DMS114 treated with DMSO at 0.1 percent for 48 hours (cell line): ENCODE measurements around the gene SLC40A1.

Experiments
- DNase-seq: peaks from one replicate; lab custom pipeline; 2025; ENCODE audit not compliant: unreplicated experiment; lab: John Stamatoyannopoulos, UW

The SLC40A1 gene

DNA sequence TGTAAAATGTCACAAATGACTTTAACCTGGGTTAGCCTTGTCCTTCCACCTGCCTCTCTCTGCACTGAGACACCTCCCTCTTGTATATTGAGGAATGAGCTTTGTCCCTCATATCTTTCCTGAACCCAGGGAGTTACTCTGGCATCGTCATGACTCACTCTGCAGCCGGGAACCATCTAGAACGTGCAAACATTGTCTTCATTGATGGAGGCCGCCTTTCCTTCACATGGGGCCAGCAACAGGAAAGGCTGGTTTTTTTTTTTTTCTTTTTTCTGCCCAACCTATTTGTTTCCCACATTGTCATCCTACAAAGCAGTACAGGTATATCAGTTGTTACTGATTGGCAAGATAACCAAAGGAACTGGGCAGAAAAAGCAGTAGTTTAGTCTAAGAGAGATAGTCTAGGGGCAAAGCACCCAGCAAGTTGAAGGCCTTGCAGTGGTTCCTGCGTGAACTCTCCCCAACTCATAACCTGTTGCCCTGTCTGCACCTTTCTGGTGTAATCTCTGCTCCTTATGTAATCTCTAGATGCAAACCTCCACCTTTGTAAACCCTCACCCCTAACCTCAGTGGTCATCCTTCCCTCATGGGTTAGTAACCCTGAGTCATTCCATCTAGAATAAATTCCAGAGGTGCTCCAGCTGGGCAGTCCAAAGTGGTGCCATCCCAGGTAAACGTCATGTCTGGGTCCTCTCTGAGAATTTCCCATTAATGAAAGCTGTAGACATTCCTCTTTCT lies 38.3 kb downstream of the SLC40A1 start:
- DNase-seq = no peak

DNA sequence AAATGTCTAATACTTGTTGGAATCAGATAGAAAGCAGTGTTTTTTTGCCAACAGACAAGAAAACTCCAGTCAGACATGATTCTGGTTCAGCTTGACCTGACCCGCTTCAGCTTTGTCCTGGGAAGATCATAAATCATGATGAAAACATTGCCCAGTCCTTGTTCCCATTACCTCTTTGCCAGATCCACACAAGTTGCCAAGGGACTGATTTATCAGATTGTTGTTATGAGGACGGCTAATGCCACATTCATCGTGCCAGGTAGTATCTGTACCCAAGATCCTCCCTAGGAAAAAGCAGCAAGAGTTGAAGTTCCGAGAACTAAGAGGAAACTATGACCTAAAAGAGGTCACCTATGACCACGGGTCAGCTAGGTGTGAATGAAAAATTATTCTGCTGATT lies 39.0 kb downstream of the SLC40A1 start:
- DNase-seq = no peak

DNA sequence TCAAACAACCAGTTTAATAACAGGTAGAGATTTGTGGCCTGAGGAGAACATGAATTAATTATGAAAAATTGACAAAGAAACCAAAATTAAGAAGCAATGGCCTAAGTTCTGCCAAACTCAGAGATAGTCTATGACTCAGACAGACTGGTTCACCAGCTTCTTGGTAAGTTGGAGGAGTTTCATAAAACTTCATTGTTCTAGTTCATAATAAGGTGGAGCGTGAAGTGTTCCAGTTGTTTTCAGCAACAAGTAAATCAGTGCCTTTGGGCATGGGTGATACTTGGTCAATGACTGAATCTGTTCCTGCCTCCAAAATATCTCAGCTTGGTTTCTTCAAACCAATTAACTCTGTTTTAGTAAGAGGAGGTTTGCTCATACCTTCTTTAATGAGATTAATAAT lies 40.0 kb downstream of the SLC40A1 start:
- DNase-seq = no peak

DNA sequence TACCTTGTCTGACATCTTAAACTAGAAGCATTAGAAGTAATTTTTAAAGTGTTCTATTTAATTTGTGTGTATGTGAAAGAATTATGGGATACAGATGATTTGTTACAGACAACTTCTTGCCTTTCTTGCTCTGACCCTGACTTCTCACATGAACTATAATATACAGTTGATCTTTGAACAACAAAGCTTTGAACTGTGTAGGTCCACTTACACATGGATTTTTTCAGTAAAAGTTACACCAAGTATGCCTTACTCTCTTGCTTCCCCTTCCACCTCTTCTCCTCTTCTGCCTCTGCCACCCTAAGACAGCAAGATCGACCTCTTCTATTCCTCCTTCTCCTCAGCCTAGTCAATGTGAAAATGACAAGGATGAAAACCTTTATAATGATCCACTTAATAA lies 42.2 kb downstream of the SLC40A1 start:
- no peak for DNase-seq

DNA sequence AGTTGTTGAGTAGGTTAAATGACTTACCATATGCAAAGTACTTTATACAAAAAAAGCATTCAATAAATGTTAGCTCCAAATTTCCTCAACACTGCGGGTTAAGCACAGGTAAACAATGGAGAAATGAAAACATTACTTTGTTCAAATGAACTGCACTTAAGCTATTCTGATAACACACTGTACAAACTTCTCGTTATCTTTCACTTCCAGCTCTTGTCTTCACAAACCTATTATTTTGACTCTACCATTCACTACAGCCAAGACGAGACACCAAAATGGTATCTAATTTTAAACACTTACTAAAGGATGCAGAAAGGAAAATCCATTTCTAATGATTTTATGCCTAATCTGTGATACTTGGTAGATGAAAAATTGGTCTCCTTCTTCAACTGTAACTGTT lies 43.8 kb downstream of the SLC40A1 start:
- no peak for DNase-seq

DNA sequence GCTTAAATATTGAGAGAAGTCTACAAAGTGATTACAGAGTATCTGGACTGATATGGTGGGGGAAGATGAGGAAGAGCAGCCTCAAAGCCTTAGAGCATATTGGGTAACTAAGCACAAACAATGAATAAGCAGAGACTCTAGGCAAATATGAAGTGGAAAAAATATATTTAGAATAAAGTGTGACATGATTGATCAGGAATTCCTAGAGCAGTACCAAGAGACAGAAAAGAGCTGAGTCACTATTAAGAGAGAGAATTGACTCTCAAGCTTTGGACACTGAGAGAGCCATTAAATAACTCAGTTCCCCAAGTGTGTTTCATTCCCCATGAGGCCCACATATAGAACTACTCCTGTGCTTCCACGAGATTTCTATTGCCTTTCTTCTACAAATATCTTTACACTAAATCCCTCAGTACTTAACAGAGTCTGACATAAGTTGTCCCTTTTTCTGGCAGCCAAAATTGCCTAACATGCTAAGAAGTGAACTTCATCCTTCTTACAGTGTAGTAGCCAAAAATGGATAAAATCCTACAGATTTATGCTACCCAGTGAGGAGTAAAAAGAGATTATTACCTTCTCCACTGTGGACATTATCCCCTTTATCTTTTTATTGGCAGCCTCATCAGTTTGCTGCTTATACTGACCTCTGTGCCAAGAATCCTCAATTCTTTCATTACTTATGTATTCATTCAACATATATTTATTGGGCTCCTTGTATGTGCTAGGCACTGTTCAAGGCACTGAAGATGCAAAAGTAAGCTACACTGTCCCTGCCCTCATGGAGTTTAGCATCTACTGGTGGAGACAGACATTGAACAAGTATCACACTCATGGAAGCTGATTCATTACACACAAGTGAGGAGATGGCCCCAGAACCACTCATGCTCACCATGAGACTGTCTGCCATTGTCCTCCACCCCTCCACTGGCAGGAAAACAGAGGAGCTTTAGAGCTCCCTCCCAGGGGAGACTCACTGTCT lies 45.4 kb downstream of the SLC40A1 start:
- no peak for DNase-seq

DNA sequence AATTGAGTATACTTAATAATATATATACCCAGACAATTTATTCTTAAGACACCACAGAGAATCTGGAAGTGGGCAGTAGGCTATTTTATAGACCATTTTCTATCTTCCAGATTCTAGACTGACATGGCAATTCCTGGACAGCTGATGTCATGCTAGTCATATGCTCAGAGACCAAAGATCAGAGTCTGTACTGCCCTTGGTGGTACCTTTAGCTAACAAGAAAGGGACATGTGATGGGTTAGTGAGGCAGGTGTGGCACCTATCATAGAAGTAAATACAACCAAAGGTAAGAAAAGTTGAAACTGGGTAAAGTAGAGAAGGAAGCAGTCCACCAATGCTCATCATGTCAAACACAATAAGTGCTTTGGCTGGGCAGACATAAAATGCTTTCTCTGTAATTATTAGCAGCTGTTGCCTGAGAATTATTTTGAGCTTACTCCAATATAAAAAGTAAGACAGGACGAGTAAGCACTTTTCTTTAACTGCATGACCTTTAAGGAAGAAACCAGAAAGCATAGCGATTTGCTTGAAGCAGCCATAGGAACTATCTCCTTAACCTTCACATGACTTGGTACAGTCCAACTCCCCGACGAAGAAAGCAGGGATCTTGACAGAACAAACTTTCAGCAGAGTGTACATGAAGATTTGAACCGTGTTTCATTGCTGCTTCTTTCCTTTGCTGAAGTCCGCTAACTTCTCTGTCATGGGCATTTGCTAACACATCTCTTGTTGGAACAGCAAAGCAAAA lies 47.1 kb downstream of the SLC40A1 start:
- no peak for DNase-seq

DNA sequence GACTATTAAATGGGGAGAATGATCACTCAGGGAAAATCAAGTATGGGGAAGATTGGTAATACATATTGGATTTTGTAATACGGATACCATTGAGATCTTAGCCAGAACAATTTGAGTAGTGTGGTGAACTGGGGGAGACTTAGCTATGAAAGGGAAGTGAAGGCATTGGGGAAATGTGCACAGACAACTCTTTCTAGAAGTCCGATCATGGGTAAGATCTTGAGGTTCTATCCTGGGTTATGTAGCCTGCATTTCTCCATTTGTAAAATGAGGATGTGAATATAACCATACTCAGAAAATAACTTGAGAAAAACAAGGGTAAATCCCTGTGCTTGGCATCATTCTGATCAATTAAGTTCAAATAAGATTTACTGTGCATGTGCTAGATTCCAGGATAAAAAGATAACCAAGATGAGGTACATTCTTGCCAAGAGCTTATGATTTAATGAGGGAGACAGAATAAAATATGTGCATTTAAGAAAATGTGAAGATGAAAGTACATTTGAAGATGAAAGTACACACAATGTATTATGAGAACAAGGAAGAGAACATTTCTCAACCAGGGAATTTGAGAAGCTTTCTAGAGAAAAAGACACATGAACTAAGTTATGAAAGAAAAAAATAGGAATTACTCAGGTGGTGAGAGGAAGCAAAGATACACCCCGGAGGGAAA lies 49.5 kb downstream of the SLC40A1 start:
- DNase-seq = no peak

DNA sequence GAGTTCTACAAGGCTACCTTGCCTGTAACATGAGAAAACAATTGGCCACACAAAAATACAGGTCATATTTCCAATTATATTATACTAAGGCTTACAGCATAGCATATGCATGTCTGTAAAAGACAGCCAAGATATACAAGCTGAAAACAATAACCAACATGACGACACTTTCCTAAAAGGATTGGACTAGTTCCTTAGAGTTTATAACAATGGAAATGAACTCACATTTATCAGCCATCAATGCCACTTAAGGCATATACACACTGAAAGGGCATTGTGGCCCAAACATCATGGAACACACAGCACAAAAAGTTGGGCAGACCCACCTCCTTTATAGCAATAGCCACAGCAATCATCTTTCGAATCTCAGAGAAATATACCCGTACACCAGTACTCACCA lies 52.0 kb downstream of the SLC40A1 start:
- DNase-seq = no peak

DNA sequence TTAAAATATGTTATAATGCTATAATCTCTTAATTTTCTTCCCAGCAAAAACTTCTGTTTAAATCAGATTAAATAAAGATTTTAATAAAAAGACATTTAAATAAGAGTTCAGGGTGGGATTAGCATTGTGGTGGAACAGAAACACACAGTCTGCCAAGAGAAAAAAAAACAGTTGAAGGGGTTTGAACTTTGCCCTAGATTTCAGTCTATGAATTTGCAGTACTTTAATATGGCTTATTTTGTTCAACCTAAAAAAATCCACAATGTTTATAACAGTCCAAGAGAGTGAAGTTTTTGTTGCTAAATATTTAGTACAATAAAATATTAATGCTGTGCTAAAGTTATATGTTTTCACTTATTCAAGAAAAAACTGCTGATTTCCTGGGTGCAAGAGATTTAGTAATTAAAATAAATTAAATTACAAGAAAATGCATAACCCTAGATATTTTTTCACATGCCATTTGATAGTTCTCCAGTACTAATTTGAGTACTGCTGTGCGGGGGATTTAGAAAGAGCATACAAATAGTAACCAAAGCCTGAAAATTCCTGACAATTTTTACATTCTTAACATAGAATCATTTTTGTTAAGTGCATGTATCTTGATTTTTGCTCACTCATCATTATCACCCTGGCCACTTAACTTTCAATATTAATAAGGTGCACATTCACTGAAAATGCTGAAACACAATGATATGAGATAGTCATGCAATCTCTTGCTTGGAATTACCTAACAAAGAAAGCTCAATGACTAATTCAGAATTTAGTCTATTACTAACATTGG lies 52.6 kb downstream of the SLC40A1 start:
- no peak for DNase-seq

DNA sequence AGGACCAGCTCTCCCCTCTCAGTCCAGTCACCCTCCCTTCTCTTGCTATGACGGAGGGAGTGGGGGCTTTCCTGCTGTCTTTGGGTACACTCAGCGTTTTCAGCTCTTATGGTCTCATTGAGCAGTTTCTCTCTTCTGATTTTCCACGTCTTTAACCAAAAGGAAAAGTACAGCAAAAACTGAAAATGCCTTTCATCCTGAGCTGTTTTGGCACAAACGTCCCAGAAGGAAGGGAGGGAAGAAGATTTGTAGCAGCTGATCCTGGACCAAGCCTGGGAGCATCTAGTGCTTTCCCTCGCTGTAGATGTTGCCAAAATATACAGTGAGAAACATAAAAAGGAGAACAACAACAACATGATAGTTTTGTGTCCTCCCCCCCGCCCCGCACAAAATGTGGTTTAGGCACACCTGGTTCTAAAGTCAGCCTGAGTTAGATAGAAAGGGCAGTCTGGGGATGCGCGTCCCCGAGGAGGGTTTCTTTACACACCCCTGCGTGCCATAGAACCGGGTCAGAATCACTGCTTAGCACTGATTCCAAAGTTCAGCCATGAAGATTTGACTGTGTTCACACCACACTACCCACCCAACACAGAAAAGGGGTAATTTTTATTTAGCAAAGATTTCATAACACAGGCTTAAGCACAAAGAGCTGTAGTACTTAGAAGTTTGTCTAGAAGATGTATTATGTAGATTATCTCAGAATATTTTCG lies 53.4 kb downstream of the SLC40A1 start:
- DNase-seq = no peak

DNA sequence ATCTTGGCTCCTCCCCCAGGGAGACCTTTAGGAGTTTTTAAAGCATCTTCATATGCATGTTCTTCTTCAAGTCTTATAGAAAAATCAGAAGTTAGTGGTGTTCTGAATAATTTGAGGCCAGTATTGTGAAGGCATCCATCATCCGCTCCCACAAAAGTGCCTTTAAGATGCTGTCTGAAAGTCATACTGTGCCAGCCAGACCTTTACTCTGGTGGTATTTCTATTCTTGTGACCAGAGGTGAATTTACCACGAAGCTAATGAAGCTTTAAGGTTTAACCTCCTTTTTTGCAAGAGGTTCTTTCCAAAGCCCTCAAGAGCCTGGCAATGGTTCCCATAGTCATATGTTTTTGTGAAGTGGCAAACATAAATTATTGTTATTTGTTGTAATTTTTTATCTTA lies 54.3 kb downstream of the SLC40A1 start:
- DNase-seq = no peak

DNA sequence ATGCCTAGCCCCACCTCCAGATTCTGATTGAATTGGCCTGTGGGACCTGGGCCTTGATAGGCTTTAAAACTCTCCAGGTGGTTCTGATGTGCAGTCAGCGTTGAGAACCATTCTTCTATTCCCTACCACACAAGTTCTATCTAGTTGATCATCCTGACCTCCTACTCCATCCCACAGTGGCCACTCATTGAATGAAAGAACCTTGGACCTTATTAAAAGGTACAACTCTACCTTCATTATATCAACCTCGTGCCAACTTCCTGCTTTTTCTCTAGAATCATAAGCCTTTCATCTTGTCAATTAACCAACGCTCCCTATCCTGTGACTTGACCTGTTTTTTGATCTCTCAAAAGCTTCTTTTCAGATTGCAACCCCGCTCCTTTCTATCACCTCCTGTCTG lies 55.8 kb downstream of the SLC40A1 start:
- no peak for DNase-seq

DNA sequence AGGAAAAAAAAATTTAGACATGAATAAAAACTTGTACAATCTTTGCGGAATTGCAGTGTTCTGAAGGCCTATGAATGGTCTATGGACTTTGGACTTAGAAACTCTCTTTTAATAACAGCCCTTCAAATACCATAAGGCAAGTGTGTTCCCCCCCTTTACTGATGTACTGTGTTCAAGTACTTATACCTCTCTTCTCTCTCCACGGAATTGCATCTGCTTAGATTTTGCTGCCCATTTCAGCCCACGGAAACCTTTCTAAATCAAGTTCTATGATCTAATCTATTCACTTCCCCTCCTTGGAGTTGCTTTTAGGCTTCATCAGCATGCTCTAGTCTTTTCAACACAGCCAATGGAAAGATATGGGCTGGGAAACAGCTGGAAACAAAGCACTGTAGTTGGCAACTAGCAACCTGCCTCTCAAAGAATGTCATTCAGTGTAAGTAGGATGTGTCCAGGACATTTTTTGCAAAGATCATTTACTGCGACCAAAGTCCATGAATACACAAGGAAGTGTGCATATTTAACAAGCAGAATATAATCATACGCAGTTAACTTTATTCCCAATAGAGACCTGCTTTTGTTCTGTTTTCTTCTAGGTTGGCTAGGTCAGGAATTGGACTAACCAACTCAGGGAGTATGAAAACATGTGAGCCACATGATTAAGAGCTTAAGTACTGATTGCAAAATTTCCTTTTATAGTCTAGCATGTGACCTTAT lies 58.0 kb downstream of the SLC40A1 start:
- no peak for DNase-seq

DNA sequence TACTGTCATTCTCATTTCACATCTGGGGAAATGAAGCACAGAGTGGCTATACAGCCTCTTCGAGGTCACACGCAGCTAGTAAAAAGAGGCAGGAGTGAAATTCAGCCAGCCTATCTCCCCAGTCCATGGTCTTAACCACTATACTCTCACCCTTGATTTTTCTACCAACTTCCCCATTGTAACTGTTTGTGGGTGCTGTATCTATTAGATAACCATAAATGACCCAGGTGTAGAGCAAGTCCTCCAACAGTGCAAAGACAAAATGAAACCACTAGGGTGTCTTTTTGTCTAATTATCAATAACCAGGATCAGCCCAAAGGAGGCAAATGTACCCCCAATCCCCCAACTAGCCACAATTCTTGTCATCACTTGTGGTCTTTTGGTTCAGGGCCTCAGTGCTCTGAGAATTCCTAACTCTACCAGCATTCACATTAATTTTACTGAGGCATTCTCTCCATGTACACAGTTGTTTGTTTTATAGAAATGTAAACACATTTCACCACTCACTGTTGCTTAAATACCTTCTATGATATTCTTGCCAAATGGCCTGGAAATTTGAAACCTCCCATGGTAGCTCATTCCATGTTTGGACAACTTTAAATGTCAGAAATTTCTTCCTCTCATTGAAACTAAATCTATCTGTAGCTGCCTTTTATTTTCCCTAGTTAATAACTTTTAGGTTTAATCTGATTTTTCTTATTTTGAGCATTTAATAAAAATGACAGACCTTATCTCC lies 58.7 kb downstream of the SLC40A1 start:
- no peak for DNase-seq

DNA sequence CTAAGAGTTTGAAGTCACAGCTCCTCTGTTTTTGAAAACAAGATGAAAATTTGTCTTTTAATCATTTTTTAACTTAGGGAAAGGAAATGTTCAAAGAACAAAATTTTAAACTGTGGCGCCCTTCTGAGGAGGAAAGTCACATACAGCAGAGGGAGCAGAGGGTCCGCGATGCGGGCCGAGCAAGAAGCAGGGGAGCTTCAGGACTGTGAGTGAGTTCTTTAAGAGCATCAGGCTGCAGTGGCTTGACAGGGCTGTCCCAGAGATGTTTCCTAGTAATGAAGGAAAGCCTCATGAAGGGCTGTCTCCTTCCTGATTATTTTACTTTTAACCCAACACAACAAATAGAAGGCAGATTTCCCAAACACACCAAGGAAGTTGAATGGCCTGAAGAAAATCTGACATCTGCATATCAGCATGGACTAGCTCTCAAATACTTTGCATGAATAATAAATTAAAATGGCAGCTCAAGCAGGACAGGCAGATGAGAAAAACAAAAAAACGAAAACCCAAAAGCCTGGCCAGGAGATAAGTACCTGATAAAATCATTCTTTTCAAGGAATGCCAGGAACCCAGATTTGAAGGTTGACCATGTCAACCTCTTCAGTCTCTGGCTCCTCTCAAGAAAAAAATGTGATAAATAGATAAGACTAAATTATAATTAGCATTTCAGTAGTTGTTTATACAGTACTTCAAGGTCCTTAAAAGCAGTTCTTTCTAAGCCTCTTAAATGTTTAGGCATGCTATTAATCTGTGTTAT lies 60.8 kb downstream of the SLC40A1 start:
- no peak for DNase-seq

DNA sequence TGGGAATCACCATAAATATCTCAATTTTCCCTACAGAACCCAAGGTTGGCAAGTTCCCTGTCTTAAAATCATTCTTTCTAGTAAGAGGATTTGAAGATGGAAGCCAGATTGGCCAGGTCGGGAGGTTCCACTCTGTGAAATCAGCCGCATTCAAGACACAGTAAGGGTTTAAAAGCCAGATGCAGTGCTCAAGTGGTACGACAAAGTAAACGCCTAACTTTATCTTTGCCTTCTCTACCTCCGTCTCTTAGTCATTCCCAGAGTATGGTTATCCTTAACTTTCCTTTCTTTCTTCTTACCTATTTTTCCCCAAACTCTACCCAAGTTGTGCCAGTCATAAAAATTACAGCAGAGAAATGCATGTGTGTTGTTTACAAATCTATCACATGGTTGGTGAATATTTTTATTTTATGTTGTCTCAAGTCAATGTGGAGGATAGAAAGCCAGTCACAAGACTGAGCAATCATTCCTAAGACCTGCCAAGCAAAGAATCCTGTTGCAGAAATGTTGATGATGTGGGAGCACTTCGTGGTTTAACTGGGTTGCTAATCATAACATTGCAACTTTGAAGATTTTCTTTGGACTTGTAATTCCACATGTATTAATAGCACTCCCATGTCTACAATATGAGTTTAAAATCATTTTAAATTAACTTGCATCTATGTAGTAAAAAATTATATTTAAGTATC lies 62.6 kb downstream of the SLC40A1 start:
- DNase-seq = no peak
